Measurements from ENCODE around the gene PJA2. TPM values are rescaled to one million over a fixed set of nuclear protein-coding genes. Genes with fewer than 3 reads are reported as not detected.

PJA2 gene
- total RNA-seq, 2 experiments from 2014 or later = 88.8 to 92.9 TPM

DNA sequence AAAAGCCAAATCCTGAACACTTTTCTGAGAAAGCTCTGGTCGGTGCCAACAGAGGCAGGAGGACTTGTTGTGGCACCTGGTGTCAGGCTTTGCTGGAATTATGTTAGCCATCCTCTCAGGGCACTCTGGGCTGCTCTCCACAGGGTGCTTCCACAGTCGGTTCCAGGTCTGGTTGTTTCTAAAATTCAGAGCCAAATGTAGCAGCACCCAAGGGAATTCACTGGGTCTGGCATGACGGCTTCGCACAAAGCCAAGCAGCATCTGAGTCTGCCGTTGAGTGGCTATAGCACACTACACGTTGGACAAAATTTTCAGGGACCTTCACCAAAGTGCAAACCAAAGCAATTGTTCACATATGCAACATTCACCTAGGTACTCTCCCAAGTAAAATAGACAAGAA, 110.2 kb downstream of the PJA2 start:
- no peak for DNase-seq
- Mint-ChIP-seq H3K36me3 (ENCODE audit: low read depth) (peaks cover 8% of the 10 kb centered on the region), H3K27me3 (no peaks in the 10 kb centered on the region), H3K4me1 (ENCODE audit: low read depth) (no peaks in the 10 kb centered on the region), H3K27ac (no peak overlapping the region), H3K4me3 (no peak overlapping the region), H3K9me3 (no peaks in the 10 kb centered on the region)
- intact Hi-C loops (cut with DNase I, micrococcal nuclease) = no loop called here
- H3K27ac ChIP-seq (ENCODE audit: low read depth in 1 of 2, low read length in 2 of 2) = no peak overlapping the region
- CTCF ChIA-PET = no interaction called here
- no peaks in the 10 kb centered on the region for H3K4me1 ChIP-seq (ENCODE audit: insufficient read depth, low read length)
- no peaks in the 10 kb centered on the region for H3K36me3 ChIP-seq (ENCODE audit: insufficient read depth, low read length)
- H3K4me3 ChIP-seq (ENCODE audit: low read length) = no peak overlapping the region
- H3K9me3 ChIP-seq (ENCODE audit: control insufficient read depth in 1 of 2, insufficient read depth in 1 of 2, low read length in 2 of 2) = no peaks in the 10 kb centered on the region
- ATAC-seq (ENCODE audit: poor library complexity) = no peak
- POLR2A ChIA-PET = no interaction called here
- TF ChIP-seq, protein P1, sequence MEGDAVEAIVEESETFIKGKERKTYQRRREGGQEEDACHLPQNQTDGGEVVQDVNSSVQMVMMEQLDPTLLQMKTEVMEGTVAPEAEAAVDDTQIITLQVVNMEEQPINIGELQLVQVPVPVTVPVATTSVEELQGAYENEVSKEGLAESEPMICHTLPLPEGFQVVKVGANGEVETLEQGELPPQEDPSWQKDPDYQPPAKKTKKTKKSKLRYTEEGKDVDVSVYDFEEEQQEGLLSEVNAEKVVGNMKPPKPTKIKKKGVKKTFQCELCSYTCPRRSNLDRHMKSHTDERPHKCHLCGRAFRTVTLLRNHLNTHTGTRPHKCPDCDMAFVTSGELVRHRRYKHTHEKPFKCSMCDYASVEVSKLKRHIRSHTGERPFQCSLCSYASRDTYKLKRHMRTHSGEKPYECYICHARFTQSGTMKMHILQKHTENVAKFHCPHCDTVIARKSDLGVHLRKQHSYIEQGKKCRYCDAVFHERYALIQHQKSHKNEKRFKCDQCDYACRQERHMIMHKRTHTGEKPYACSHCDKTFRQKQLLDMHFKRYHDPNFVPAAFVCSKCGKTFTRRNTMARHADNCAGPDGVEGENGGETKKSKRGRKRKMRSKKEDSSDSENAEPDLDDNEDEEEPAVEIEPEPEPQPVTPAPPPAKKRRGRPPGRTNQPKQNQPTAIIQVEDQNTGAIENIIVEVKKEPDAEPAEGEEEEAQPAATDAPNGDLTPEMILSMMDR (IDR thresholded peaks at IDR 0.05) = no peak
- H3K27me3 ChIP-seq (ENCODE audit: control insufficient read depth in 1 of 2, insufficient read depth in 2 of 2, low read length in 2 of 2) = no peaks in the 10 kb centered on the region

DNA sequence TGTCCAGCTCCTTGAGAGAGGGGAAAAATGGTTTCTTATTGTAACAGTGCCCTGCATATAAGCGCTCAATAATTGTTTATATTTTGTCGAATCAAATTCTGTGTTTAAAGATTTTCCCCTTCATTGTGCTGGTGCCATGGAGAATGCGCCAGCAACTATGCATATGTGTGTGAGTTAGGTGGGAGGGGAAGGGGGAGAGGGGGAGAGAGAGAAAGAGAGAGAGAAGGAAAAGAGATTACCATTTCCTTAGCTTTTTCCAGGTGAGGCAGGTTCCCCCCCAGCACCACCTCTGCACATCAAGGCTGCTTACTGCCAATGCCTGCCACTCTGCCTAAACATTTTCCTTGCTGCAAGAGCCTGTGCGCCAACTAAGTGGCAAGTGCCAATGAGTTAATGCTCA, 111.0 kb downstream of the PJA2 start:
- H3K4me3 ChIP-seq (ENCODE audit: low read length) = no peak overlapping the region
- Mint-ChIP-seq H3K4me1 (ENCODE audit: low read depth) (no peaks in the 10 kb centered on the region), H3K36me3 (ENCODE audit: low read depth) (peaks cover 15% of the 10 kb centered on the region), H3K9me3 (peaks cover 4% of the 10 kb centered on the region), H3K4me3 (no peak overlapping the region), H3K27ac (no peak overlapping the region), H3K27me3 (no peaks in the 10 kb centered on the region)
- no peak overlapping the region for H3K27ac ChIP-seq (ENCODE audit: low read depth in 1 of 2, low read length in 2 of 2)
- H3K4me1 ChIP-seq (ENCODE audit: insufficient read depth, low read length) = no peaks in the 10 kb centered on the region
- no peaks in the 10 kb centered on the region for H3K27me3 ChIP-seq (ENCODE audit: control insufficient read depth in 1 of 2, insufficient read depth in 2 of 2, low read length in 2 of 2)
- ChIA-PET POLR2A (no interaction called here), CTCF (no interaction called here)
- no peaks in the 10 kb centered on the region for H3K36me3 ChIP-seq (ENCODE audit: insufficient read depth, low read length)
- DNase-seq = no peak
- ATAC-seq (ENCODE audit: poor library complexity) = no peak
- TF ChIP-seq, protein P1 (IDR thresholded peaks at IDR 0.05) = no peak
- H3K9me3 ChIP-seq (ENCODE audit: control insufficient read depth in 1 of 2, insufficient read depth in 1 of 2, low read length in 2 of 2) = no peaks in the 10 kb centered on the region
- intact Hi-C loops (cut with DNase I, micrococcal nuclease) = no loop called here

DNA sequence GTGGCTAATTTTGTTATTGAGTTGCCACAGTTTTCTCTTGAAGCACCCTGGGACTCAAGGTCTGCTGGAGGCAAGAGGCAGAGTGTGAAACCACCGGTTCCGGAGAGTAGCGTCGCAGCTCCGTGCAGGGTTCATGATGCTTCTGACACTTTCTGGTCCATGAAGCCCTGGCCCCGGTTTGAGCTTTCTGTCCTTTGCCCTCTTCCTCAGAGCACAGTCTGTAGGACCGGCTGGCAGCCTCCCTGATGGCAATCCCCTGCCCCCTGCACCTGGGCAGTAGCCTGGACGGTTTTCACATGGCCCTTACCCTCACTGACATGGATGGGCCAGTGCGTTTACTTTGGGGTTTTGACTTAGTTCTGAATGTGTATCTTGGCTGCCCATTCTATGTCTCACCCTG, 111.9 kb downstream of the PJA2 start:
- CTCF ChIA-PET = no interaction called here

More for the DNA sequence above, 111.9 kb downstream of the PJA2 start:
- intact Hi-C loops (cut with DNase I, micrococcal nuclease) = no loop called here
- Mint-ChIP-seq H3K27me3 (no peaks in the 10 kb centered on the region), H3K4me1 (ENCODE audit: low read depth) (no peaks in the 10 kb centered on the region), H3K27ac (no peak overlapping the region), H3K36me3 (ENCODE audit: low read depth) (peaks cover 24% of the 10 kb centered on the region), H3K9me3 (peaks cover 4% of the 10 kb centered on the region), H3K4me3 (no peak overlapping the region)
- H3K27ac ChIP-seq (ENCODE audit: low read depth in 1 of 2, low read length in 2 of 2) = no peak overlapping the region
- POLR2A ChIA-PET = no interaction called here
- no peak for ATAC-seq (ENCODE audit: poor library complexity)
- TF ChIP-seq, protein P1 (IDR thresholded peaks at IDR 0.05) = no peak
- no peaks in the 10 kb centered on the region for H3K9me3 ChIP-seq (ENCODE audit: control insufficient read depth in 1 of 2, insufficient read depth in 1 of 2, low read length in 2 of 2)
- H3K4me1 ChIP-seq (ENCODE audit: insufficient read depth, low read length) = no peaks in the 10 kb centered on the region
- no peaks in the 10 kb centered on the region for H3K36me3 ChIP-seq (ENCODE audit: insufficient read depth, low read length)
- H3K4me3 ChIP-seq (ENCODE audit: low read length) = no peak overlapping the region
- H3K27me3 ChIP-seq (ENCODE audit: control insufficient read depth in 1 of 2, insufficient read depth in 2 of 2, low read length in 2 of 2) = no peaks in the 10 kb centered on the region
- DNase-seq = no peak

Data from CD4-positive, alpha-beta T cell (primary cell).